Mesothelial cell of epicardium (in vitro differentiated cells): ENCODE measurements around the gene EEFSEC. TPM values are rescaled to one million over a fixed set of nuclear protein-coding genes. Genes with fewer than 3 reads are reported as not detected.

ENCODE experiments used
- DNase-seq, 2 experiments: peaks; one replicate each; pipeline ENCODE4 v3.0.0; 2021; ENCODE audit warnings: low spot score in 2 of 2; ENCODE audit not compliant: unreplicated experiment in 2 of 2
- H3K27ac Mint-ChIP-seq: 2 replicates; pipeline ENCODE4 v1.8.0; 2021; ENCODE audit warnings: mixed read lengths
- H3K27me3 Mint-ChIP-seq: 2 replicates; pipeline ENCODE4 v1.8.0; 2021; ENCODE audit warnings: low read depth, mixed read lengths
- H3K36me3 Mint-ChIP-seq: 2 replicates; pipeline ENCODE4 v1.8.0; 2021; ENCODE audit warnings: mixed read lengths
- H3K4me1 Mint-ChIP-seq: 2 replicates; pipeline ENCODE4 v1.8.0; 2021; ENCODE audit warnings: mixed read lengths
- H3K4me3 Mint-ChIP-seq: 2 replicates; pipeline ENCODE4 v1.8.0; 2021; ENCODE audit warnings: mild to moderate bottlenecking, moderate library complexity, mixed read lengths
- H3K9me3 Mint-ChIP-seq: 2 replicates; pipeline ENCODE4 v1.8.0; 2021; ENCODE audit warnings: mixed read lengths
- total RNA-seq: library from RNA; stranded (reverse); gene quantifications from 3 replicates; pipeline ENCODE4 v1.2.1, GENCODE V29; 2021
- TF ChIP-seq, protein P1 (sequence below): fragments of 200-600 bp; sonication (generic); IDR thresholded peaks from one replicate; pipeline ENCODE4 v1.5.0; 2021; ENCODE audit warnings: antibody characterized with exemption; ENCODE audit not compliant: unreplicated experiment

The EEFSEC gene
- total RNA-seq, 1 donor from 2014 or later = 19.4 TPM

DNA sequence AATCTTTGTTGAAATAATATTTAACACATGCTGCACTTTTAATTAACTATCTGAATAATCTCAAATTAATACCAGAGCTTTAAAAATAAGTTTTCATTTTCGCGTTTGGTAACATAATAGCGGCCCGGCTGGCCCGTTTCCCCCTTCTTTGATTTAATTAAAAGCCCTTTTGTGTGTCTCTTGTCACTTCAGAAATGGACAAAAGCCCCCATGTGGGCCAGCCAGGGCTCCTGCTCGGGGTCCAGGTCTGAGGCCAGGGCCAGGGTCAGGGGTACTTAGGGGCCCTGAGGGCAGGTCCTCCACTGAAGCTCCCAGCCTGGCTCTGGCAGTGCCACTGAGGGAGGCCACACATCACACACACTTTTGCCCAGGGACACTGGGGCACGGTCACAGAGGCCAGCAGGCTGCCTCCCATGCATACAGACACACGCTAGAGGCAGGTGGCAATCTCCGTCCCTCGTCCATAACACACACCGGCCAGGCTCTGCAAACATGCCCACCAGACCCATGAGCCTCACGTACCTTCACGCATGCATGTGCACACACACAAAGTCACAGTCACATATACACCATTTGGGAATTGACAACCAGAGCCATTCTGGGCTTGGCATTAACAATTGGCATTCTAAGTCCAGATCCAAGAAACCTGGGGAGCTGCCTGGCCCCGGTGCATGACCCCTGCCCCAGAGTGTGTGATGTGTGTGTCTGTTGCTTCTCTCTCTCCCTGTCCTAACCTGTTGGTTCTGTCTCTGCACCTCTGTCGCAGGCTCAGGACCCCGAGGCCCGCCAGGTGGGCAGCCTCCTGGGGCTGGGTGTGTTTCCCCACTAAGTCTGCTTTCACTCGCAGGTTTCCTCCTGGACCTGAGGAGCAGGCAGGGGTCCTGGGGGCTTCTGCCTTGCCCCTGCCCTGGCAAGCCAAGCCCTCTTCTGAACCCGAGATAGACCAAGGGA lies 274.9 kb downstream of the EEFSEC start:
- no peak overlapping the region for H3K4me3 Mint-ChIP-seq
- peaks cover 44% of the 10 kb centered on the region for H3K4me1 Mint-ChIP-seq
- TF ChIP-seq, protein P1, sequence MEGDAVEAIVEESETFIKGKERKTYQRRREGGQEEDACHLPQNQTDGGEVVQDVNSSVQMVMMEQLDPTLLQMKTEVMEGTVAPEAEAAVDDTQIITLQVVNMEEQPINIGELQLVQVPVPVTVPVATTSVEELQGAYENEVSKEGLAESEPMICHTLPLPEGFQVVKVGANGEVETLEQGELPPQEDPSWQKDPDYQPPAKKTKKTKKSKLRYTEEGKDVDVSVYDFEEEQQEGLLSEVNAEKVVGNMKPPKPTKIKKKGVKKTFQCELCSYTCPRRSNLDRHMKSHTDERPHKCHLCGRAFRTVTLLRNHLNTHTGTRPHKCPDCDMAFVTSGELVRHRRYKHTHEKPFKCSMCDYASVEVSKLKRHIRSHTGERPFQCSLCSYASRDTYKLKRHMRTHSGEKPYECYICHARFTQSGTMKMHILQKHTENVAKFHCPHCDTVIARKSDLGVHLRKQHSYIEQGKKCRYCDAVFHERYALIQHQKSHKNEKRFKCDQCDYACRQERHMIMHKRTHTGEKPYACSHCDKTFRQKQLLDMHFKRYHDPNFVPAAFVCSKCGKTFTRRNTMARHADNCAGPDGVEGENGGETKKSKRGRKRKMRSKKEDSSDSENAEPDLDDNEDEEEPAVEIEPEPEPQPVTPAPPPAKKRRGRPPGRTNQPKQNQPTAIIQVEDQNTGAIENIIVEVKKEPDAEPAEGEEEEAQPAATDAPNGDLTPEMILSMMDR = no peak
- H3K27me3 Mint-ChIP-seq = peaks cover 16% of the 10 kb centered on the region
- no peaks in the 10 kb centered on the region for H3K36me3 Mint-ChIP-seq
- DNase-seq = no peak
- H3K9me3 Mint-ChIP-seq = no peaks in the 10 kb centered on the region
- no peak overlapping the region for H3K27ac Mint-ChIP-seq

DNA sequence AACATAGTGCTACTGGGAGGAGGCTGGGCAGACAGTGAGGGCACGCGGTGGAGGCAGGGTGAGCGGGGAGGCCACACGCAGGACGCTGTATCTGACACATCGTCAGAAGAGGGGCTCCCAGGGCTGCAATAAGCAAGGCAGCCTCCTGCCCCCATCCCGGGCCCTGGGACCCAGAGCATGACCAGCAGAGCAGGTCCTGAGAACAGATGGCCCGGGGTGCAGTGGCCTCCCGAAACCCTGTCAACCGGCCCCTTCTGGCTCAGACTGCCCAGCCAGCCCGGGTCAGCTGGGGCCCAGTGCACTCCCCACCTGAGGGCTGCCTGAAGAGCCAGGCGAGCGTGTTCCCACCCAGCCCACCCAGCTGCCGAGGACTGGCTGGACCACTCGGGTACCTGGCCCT lies 276.0 kb downstream of the EEFSEC start:
- TF ChIP-seq, protein P1 = no peak
- no peak overlapping the region for H3K27ac Mint-ChIP-seq
- H3K4me3 Mint-ChIP-seq = no peak overlapping the region
- H3K9me3 Mint-ChIP-seq = no peaks in the 10 kb centered on the region
- peaks cover 43% of the 10 kb centered on the region for H3K4me1 Mint-ChIP-seq
- H3K27me3 Mint-ChIP-seq = peaks cover 18% of the 10 kb centered on the region
- no peaks in the 10 kb centered on the region for H3K36me3 Mint-ChIP-seq
- no peak for DNase-seq

DNA sequence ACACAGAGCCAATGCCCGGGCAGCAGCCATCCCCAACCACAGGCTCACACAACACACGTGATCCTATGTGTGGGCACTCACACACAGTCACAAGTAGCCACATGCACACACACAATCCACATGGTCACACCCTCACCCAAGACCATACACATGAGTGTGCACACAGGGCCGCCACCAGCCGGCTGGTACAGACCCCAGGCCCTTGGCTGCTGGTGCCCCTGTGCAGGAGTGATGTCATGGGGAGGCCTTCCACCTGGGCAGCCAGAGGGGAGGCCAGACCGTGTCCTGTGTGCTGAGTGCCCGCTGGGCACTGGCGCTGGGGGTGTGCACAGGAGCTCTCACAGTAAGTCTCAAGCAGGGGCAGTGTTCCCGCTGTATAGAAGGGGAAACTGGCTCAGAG lies 276.5 kb downstream of the EEFSEC start:
- no peaks in the 10 kb centered on the region for H3K36me3 Mint-ChIP-seq
- H3K27ac Mint-ChIP-seq = no peak overlapping the region
- no peak for DNase-seq
- H3K9me3 Mint-ChIP-seq = no peaks in the 10 kb centered on the region
- no peak overlapping the region for H3K4me3 Mint-ChIP-seq
- peaks cover 41% of the 10 kb centered on the region for H3K4me1 Mint-ChIP-seq
- TF ChIP-seq, protein P1 = no peak
- H3K27me3 Mint-ChIP-seq = peaks cover 18% of the 10 kb centered on the region

DNA sequence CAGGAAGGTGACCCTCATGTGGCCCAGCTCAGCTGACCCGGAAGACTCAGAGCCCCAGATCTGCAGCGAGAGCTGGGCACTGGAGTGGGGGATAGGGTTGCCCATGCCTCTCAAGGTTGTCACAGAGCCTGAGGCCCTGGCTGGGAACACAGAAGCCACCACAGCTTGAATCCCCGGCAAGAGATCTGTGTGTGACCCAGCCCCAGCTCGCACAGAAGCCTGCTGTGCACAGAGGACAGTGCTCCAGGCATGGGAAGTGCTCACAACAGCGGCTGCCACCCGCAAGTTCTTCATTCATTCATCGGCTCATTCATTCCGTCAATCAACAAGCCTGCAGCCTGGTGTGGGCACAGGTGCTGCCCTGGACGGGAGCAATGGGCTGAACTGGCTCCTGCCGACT lies 277.0 kb downstream of the EEFSEC start:
- peaks cover 18% of the 10 kb centered on the region for H3K27me3 Mint-ChIP-seq
- no peak overlapping the region for H3K4me3 Mint-ChIP-seq
- DNase-seq = no peak
- H3K9me3 Mint-ChIP-seq = no peaks in the 10 kb centered on the region
- peaks cover 41% of the 10 kb centered on the region for H3K4me1 Mint-ChIP-seq
- H3K36me3 Mint-ChIP-seq = no peaks in the 10 kb centered on the region
- no peak overlapping the region for H3K27ac Mint-ChIP-seq
- TF ChIP-seq, protein P1 = no peak

DNA sequence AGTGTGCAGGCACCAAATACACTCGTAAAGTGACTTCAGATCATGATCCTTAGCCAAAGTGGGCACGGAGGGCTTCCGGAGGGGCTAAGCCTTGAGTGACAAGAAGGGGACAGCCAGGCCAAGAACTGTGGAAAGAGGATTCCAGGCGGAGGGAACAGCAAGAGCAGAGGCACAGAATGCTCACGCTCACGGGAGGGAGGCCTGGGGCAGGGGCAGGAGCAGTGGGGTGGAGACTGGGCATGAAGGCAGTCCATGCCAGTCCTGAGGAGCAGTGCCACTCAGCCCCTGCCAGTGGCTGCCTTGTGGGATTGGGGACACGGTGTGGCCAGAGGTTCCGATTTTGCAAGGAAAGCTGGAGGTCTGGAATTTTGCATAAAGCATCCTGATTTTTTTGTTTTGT lies 277.4 kb downstream of the EEFSEC start:
- Mint-ChIP-seq H3K9me3 (no peaks in the 10 kb centered on the region), H3K4me1 (peaks cover 41% of the 10 kb centered on the region), H3K27me3 (peaks cover 18% of the 10 kb centered on the region), H3K4me3 (peak overlapping the region; percentile 5), H3K27ac (no peak overlapping the region), H3K36me3 (no peaks in the 10 kb centered on the region)
- TF ChIP-seq, protein P1 = no peak
- no peak for DNase-seq
